Epithelial cell of esophagus (primary cell): Measurements from ENCODE around the gene FLT3.
"Not testable (repeated sequence)": the region's sequence is repeated elsewhere in the genome, so short reads cannot be mapped to it uniquely, and the experiment has no call there.

Source experiments
- DNase-seq: peaks from one replicate; pipeline ENCODE4 v3.0.0; 2010; ENCODE audit warnings: low read depth
- H3K4me3 ChIP-seq: 2 replicates; pipeline ENCODE4 v1.5.1; 2011; ENCODE audit warnings: mild to moderate bottlenecking, low read length, control low read depth
- TF ChIP-seq, protein P1 (sequence below): IDR thresholded peaks from 2 replicates; pipeline ENCODE4 v1.5.1; 2011; ENCODE audit warnings: low read depth, mild to moderate bottlenecking, low read length, control low read depth, inconsistent platforms; ENCODE audit not compliant: insufficient read depth; ENCODE audit errors: missing control alignments

The FLT3 gene

DNA sequence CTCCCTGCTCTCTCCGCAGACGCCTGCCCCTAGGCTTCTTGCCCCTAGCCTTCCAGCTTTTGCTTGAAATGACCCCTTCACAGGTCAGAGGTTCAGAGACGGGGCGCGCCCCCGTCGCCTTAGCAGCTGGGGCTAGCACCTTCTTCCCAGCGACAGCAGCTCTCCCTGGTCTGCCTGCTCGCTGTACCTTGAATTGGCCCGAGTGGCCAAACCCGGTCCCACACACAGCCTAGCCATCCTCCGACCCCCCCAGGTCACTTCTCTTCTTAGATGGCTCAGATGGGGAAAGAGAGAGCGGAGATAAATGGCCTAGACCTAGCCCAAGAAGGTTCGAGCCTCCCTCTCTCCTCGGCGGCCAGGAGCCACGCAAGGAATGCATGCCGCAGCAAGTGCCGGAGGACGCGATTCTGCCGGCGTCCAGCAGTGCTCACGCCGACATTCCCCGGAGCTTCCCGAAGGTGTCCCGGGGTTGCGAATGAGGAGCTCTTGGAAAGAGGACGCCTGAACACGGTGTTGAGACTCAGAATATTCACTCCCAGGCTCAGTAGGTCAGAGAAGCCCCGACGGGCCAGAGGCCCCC lies 132.6 kb downstream of the FLT3 start:
- TF ChIP-seq, protein P1, sequence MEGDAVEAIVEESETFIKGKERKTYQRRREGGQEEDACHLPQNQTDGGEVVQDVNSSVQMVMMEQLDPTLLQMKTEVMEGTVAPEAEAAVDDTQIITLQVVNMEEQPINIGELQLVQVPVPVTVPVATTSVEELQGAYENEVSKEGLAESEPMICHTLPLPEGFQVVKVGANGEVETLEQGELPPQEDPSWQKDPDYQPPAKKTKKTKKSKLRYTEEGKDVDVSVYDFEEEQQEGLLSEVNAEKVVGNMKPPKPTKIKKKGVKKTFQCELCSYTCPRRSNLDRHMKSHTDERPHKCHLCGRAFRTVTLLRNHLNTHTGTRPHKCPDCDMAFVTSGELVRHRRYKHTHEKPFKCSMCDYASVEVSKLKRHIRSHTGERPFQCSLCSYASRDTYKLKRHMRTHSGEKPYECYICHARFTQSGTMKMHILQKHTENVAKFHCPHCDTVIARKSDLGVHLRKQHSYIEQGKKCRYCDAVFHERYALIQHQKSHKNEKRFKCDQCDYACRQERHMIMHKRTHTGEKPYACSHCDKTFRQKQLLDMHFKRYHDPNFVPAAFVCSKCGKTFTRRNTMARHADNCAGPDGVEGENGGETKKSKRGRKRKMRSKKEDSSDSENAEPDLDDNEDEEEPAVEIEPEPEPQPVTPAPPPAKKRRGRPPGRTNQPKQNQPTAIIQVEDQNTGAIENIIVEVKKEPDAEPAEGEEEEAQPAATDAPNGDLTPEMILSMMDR, result no peak
- no peak for DNase-seq
- no peak overlapping the region for H3K4me3 ChIP-seq

DNA sequence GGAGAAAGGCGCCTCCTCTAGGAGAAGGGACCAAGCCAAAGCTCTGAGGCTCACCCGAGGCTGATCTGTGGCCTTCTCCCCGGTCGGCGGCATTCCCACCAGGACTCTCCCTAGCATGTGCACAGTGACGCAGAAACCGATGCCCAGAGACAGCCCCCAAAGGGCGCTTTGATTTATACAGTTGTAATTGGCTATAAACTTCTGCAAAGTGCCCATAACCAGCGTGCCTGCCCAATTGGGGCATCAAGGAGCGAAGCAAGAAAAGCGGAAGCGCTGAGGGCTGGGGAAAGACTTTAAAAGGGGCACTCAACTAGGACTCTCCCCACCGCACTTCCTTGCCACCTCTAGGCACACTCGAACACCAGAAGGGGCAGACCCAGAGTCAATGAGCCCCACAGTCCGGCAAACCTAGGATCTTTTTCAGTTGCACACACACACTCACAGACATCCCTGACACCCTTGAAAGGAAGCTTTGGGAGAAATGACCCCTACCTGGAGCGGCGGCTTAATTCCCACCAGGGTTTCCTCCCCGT lies 133.1 kb downstream of the FLT3 start:
- H3K4me3 ChIP-seq, result no peak overlapping the region
- DNase-seq, result no peak
- TF ChIP-seq, protein P1, result no peak

DNA sequence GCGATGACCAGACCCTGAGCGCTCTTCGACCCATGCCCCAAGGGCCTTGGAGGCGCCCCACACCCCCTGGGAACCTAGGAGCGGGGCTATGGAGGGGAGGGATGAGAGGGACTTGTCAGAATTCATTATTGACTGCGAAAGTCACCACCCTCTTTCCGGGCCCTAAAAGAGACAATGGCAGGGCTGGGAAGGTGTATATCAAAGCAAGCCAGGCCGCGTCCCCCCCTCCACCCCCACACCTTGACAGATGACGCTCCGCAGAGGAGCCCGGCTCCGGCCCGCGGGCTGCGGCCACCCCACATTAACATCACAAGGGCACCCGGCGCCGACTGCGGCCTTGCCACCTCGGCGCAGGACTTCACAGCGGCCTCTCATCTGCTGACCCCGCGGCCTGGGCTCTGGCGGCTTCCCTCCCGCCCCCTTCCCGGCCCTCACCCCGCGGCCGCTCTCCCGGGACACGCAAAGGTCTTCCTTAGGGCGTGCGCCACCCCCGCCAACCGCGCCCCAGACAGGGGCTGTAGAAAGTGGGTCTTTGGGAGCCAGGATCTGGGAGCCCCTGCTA lies 133.7 kb downstream of the FLT3 start:
- no peak for DNase-seq
- H3K4me3 ChIP-seq, result no peak overlapping the region
- TF ChIP-seq, protein P1, result no peak

DNA sequence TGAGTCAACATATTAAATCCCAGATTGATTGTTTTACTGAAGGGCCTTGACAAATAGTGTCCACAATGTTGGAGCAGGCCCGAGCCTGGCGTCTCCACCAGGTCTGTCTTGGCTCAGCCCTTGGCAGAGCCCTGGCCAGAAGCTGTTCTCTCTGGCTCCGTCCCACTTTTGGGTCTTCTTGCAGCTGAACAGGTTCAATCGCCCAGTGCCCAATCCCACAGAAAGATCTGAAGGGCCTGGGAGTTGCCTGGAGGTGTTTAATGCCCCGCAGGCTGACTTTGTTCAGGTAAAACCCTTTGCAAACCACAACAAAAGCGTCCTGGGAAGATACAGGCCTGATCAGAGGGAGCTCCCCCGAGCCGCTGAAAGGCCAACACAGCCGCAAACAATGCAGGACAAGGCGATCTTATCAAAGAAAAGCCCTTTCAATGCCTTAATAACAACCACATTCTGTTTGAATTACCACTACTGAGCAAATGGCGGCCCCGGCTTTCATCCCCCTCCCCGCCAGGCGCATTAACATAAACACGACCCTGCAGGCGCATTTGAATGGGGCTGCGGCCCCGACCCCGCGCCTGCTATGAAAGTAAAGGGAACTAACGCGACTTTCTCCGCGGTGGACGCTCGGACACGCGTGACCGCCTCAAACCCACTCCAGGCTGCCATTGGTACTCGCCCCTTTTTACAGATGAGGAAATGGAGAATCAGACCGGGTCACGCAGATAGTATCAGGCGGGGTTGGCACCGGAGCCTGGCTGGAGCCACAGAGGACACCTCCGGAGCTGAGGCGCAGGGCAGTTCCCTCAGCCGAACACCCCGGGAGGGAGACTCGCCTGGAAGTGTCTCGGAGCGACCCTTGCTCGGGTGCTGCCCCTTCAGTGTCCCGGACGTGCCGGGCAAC lies 134.4 kb downstream of the FLT3 start:
- TF ChIP-seq, protein P1, result no peak
- no peak overlapping the region for H3K4me3 ChIP-seq
- DNase-seq, result no peak

DNA sequence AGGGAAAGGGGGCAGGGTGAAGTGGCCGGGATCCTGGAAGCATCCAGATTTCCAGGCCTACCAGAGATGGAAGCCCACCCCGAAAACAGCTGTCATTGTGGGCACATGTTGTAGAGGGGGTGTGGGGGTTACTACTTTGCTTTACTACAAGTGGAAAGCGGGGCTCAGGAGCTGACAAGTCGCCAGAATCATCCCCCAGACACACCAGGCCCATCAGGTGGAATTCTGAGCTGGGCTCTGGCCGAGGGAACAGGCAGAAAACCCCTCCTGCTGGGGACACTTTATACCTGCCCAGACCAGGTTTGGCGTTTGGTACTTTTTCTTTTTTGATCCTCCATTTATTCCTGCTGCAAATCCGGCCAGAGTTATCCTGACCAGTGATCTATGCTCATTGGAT lies 135.0 kb downstream of the FLT3 start:
- no peak for DNase-seq
- H3K4me3 ChIP-seq, result no peak overlapping the region

DNA sequence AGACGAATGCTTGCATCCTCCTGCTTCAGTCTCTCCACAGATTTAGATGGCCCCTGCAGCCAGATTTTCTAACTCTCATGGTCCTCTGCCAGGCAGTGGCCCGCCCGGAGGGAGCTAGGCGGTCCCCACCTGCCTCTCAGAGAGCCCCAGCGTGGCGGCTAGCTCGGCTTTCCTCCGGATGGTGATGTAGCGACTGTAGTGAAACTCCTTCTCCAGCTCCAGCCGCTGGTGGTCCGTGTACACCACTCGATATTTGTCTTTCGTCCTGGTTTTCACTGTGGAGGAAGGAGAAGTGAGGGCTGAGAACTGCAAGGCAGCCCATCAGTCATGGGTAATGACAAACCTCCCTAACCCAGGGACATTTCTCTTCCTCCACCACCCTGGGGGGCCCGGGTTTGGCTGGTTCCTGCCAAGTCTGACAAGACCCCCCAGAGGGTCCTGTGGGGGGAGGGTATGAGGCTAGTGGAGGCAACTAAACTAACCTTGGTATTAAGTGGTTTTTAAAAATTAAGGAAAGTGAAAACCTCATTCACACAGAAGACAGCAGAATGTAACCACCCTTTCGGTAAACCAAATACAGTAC lies 135.5 kb downstream of the FLT3 start:
- H3K4me3 ChIP-seq, result no peak overlapping the region
- DNase-seq, result no peak
- TF ChIP-seq, protein P1, result no peak

More for the DNA sequence above, 135.0 kb downstream of the FLT3 start:
- TF ChIP-seq, protein P1, result no peak

DNA sequence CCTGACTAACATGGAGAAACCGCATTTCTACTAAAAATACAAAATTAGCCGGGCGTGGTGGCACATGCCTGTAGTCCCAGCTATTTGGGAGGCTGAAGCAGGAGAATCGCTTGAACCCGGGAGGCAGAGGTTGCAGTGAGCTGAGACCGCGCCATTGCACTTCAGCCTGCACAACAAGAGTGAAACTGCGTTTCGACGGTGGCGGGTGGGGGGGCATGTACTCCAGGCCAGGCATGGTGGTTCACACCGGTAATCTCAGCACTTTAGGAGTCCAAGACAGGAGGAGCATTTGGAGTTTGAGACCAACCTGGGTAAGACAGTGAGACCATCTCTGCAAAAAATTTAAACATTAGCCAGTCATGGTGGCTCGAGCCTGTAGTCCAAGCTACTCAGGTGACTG lies 136.2 kb downstream of the FLT3 start:
- not testable (repeated sequence) for DNase-seq, H3K4me3 ChIP-seq
